ENCODE data around the gene OLFML2A.
A peak's percentile ranks its signal among the peaks of the same experiment; 100 is the strongest.
"Not testable (repeated sequence)": the region's sequence is repeated elsewhere in the genome, so short reads cannot be mapped to it uniquely, and the experiment has no call there.

Gene OLFML2A

DNA sequence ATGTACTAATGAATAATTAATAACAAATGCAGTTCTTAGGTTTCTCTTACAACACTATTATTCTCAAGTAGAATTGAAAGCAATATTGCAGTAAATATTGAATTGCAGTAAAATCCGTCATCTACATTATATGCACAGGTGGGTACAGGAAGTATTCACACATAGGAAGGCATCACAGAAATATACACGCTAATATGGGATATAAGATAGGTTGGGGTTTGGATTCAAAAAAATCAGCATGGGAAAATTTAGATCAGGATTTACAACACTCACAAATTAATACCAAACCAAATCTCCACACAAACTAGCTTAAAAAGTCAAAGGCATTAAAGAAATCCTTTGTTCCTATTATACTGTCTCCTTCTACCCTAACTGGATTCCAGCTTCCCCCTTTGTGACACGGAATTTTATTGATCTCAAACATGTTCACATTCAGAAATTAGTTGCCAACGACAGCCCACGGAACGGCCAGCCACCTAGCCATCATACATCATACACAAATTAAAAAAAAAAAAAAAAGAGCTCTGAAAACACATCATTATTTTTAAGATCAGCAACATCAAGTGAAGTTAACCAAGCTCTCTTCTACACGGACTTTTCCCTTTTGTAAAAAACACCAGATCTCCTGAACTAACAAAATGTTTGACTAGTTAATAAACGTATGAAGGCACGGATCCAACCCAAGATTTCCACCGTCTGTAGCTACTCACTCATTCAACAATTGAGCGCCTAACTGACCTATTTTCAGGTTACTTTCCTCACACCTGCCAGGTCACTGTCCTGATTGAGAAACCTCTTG lies 8.0 kb upstream of the OLFML2A start:
- in situ Hi-C loops (cut with MboI; ENCODE audit: low sequenced_read_pairs, unreplicated experiment): no loop called here
- TF ChIP-seq, protein P1, sequence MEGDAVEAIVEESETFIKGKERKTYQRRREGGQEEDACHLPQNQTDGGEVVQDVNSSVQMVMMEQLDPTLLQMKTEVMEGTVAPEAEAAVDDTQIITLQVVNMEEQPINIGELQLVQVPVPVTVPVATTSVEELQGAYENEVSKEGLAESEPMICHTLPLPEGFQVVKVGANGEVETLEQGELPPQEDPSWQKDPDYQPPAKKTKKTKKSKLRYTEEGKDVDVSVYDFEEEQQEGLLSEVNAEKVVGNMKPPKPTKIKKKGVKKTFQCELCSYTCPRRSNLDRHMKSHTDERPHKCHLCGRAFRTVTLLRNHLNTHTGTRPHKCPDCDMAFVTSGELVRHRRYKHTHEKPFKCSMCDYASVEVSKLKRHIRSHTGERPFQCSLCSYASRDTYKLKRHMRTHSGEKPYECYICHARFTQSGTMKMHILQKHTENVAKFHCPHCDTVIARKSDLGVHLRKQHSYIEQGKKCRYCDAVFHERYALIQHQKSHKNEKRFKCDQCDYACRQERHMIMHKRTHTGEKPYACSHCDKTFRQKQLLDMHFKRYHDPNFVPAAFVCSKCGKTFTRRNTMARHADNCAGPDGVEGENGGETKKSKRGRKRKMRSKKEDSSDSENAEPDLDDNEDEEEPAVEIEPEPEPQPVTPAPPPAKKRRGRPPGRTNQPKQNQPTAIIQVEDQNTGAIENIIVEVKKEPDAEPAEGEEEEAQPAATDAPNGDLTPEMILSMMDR (IDR thresholded peaks at IDR 0.05; ENCODE audit: borderline replicate concordance, control extremely low read depth, extremely low read depth, insufficient read depth, missing control alignments): no peak
- DNase-seq (ENCODE audit: low spot score): no peak

DNA sequence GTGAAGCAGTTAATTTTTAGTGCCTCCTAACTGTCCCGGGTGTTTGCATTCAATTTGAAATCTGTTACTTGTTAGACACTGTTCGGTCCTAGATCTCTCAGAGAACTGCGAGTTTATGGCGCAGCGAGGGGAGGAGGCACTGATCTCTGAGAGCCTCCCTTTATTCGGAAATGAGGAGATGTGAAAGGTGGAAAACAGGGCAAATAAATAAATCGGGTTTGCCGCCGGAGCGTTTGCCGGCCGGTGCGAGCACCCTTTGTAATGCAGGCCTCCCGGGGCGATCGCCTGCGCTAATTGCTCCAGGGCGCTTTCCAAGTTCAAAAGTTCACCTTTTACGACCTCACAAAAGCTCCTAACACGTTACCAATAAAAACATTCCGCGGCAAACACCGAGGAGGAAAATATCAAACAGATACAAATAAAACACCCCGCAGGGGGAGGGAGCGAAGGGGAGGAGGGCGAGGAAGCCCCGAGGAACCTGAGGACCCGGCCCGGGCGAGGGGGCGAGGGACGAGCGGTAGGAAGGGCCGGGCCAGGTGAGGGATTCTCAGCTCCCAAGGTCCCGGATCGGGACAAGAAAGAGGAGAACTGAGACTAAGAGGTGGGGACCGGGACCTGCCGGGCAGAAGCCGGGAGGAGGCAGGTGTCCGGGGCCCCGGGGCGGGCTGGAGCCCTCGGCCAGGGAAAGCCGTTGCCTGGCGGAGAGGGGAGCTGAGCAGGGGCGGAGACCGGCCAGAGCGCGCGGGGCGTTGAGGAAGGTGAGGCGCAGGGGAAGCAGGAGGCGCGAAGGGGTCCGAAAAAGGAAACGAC lies 7.2 kb upstream of the OLFML2A start:
- in situ Hi-C loops (cut with MboI; ENCODE audit: low sequenced_read_pairs, unreplicated experiment): loop anchor here (5.0 kb wide), 1 partner anchor 78 kb away; no protein-coding TSS in a partner anchor
- DNase-seq (ENCODE audit: low spot score): peak; percentile 57
- TF ChIP-seq, protein P1 (IDR thresholded peaks at IDR 0.05; ENCODE audit: borderline replicate concordance, control extremely low read depth, extremely low read depth, insufficient read depth, missing control alignments): no peak

DNA sequence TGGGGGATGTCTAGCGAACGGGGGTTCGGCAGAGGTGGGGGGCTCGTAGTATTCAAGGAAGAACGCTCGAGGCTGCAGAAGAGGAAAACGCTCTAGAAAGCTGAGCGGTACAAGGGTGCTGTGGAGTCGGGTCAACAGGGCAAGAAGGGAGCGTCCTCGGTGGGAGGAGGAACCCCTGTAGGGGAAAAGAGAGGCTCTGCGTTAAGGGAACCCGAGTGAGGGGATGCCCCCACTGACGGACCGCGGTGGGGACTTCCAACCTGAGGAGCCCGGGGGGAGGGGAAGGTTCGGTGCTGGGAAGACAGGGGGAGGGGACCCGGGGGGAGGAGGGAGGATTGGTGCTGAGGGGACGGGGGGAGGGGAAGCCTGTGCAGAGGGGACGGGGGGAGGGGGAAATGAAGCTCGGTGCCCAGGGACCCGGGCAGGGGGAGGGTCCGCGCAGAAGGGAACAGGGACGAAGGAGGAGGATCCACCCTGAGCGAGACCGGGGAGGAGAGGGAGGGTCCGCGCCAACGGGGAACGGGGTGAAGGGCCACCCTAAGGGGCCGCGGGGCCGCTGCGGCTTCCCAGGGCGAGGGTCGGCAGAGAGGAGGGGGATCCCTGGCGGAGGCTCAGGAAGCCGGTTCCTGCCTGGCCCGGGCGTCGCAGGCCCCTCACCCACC lies 6.4 kb upstream of the OLFML2A start:
- DNase-seq (ENCODE audit: low spot score): peak; percentile 79
- TF ChIP-seq, protein P1 (IDR thresholded peaks at IDR 0.05; ENCODE audit: borderline replicate concordance, control extremely low read depth, extremely low read depth, insufficient read depth, missing control alignments): no peak
- in situ Hi-C loops (cut with MboI; ENCODE audit: low sequenced_read_pairs, unreplicated experiment): loop anchor here (5.0 kb wide), 1 partner anchor 77 kb away; no protein-coding TSS in a partner anchor

DNA sequence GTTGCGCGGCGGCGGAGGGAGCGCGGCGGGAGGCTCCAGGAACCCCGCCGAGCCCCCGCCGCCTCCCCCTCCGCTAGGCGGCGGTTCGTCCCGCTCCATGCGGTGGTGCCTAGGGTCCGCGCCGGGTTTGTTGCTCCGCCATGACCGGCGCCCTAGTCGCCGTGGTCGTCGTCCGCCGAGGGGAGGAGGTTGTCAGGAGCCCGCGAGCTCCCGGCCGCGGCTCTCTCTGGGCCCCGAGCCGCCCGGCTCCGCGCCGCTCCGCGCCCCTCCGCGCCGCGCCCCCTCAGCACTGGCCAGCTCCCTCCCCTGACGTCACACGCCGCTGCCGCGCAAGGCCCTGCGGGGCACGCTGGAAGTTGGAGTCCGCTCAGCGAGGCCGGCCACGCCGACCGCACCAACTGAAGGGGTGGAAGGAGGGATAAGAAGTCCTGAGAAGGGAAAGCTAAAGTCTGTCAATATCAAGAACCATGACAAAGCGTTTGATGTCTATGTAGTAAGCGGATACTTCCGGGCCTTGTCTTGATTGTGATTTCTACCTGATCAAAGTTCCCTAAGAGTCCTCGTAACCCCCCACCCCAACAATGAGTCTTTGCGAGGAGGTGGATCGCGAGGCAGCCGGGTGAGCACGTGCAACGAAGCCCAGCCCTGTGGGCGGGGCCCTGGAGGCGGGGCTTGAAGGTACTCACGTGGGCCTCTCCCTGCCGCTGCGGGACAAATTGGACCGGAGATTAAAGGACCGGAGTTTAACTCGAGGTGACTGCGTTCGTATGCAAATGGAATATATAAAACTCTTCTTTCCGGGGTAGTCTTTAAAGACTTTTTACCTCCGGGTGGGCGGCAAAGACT lies 5.7 kb upstream of the OLFML2A start, which contains the start of gene NR6A1:
NR6A1 (minus strand) TSS at position 291 of the 846 bp plus-strand sequence.
- DNase-seq (ENCODE audit: low spot score): peak; percentile 97
- TF ChIP-seq, protein P1 (IDR thresholded peaks at IDR 0.05; ENCODE audit: borderline replicate concordance, control extremely low read depth, extremely low read depth, insufficient read depth, missing control alignments): peak; percentile 1
- in situ Hi-C loops (cut with MboI; ENCODE audit: low sequenced_read_pairs, unreplicated experiment): loop anchor here (5.0 kb wide), 1 partner anchor 76 kb away; no protein-coding TSS in a partner anchor

DNA sequence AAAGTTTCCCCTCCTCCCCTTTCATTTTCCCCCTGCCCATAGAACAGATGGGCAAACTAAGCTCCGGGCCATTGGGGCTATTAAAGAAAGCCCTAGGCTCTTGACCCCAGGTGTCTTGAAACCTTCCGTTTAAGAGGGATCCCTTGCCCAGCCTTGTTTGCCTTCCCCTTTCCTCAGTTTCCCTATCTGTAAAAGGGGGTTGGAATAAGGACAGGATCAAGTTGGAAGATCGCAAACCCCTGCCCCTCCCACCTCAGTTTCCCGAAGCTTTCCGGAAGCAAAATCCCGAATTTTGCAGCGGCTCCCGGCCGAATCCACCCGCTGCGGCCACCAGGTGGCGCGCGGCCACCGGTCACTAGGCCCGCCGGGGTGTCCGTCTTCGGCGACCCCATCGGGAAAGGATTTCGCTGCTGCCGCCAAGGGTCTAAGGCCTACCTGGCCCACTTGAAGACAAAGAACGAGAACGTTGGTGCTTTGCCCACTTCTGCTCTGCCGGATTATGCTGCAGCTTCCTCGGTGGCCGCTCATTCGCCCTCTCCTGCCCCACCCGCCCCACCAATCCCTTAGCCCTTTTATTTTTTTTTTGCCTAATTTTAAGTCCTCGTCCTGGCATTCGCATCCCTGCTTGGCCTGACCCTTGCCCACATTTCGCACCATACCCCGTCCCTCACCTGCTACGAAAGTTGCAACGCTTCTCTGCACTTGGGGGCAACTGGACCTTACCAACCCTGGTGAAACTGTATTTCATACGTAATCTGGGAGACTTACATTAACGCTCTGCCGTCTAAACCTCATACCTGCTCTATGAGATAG lies 4.9 kb upstream of the OLFML2A start:
- in situ Hi-C loops (cut with MboI; ENCODE audit: low sequenced_read_pairs, unreplicated experiment): loop anchor here (5.0 kb wide), 1 partner anchor 75 kb away; no protein-coding TSS in a partner anchor
- peak; percentile 70 for DNase-seq (ENCODE audit: low spot score)
- TF ChIP-seq, protein P1 (IDR thresholded peaks at IDR 0.05; ENCODE audit: borderline replicate concordance, control extremely low read depth, extremely low read depth, insufficient read depth, missing control alignments): peak; percentile 87

DNA sequence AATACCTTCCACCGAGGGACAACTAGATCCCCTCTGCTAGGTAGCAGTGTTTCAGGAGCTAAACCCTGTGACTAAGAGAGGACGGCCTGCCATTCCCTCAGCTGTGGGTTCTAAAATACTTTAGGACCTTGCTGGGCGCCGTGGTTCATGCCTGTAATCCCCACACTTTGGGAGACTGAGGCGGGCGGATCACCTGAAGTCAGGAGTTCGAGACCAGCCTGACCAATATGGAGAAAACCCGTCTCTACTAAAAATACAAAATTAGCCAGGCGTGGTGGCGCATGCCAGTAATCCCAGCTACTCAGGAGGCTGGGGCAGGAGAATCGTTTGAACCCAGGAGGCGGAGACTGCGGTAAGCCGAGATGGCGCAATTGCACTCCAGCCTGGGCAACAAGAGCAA lies 4.1 kb upstream of the OLFML2A start:
- in situ Hi-C loops (cut with MboI; ENCODE audit: low sequenced_read_pairs, unreplicated experiment): loop anchor here (5.0 kb wide), 1 partner anchor 74 kb away; no protein-coding TSS in a partner anchor

More for the DNA sequence above, 4.1 kb upstream of the OLFML2A start:
- not testable (repeated sequence) for DNase-seq (ENCODE audit: low spot score)

All from GM13976 (cell line).